ENCODE results near the gene STPG2.

DNA sequence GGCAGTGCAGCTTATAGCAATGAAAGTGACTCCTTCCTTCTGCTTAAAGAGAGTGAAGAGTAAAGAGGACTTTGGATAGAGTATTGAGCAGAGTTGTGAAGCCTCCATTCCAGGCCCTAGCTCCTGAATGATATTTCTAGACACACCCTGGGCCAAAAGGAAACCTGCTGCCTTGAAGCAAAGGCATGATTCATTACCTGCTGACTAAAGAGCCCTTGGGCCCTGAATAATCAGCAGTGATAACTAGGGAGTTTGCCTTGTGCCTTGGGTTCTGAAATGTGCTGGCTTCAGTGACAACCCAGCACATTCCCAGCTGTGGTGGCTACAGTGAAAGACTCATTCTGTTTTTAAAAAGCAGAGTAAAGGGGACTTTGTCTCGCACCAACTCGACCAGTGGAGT, 49.2 kb downstream of the STPG2 start:
- TF ChIP-seq, protein P1, sequence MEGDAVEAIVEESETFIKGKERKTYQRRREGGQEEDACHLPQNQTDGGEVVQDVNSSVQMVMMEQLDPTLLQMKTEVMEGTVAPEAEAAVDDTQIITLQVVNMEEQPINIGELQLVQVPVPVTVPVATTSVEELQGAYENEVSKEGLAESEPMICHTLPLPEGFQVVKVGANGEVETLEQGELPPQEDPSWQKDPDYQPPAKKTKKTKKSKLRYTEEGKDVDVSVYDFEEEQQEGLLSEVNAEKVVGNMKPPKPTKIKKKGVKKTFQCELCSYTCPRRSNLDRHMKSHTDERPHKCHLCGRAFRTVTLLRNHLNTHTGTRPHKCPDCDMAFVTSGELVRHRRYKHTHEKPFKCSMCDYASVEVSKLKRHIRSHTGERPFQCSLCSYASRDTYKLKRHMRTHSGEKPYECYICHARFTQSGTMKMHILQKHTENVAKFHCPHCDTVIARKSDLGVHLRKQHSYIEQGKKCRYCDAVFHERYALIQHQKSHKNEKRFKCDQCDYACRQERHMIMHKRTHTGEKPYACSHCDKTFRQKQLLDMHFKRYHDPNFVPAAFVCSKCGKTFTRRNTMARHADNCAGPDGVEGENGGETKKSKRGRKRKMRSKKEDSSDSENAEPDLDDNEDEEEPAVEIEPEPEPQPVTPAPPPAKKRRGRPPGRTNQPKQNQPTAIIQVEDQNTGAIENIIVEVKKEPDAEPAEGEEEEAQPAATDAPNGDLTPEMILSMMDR (IDR thresholded peaks at IDR 0.05): no peak
- no peak for TF ChIP-seq EZH2 (IDR thresholded peaks at IDR 0.05; ENCODE audit: borderline replicate concordance, insufficient read depth, low read depth, low read length, poor library complexity, severe bottlenecking)

Data from B cell (primary cell).